DMS79 (cell line): ENCODE measurements around the gene DAB1.

Experiments used
- DNase-seq: peaks from one replicate; lab custom pipeline; 2025; lab: John Stamatoyannopoulos, UW

DAB1 gene

GRCh38 chr1:57218487-57219079, 205.3 kb downstream of the DAB1 start:
- DNase-seq = no peak

- DNase-seq = no peak
Measured at GRCh38 chr1:57217905-57218304, 206.0 kb downstream of the DAB1 start.

- no peak for DNase-seq
Measured at GRCh38 chr1:57214951-57215575, 208.8 kb downstream of the DAB1 start.

GRCh38 chr1:57210881-57211280, 213.0 kb downstream of the DAB1 start:
- DNase-seq = no peak

GRCh38 chr1:57209495-57209894, 214.4 kb downstream of the DAB1 start:
- DNase-seq = no peak

- DNase-seq = no peak
Measured at GRCh38 chr1:57208741-57209302, 215.0 kb downstream of the DAB1 start.

- DNase-seq = no peak
Measured at GRCh38 chr1:57206038-57206437, 217.8 kb downstream of the DAB1 start.

GRCh38 chr1:57204942-57205787, 218.7 kb downstream of the DAB1 start:
- DNase-seq = no peak

GRCh38 chr1:57204091-57204490, 219.8 kb downstream of the DAB1 start:
- DNase-seq = no peak

- DNase-seq = no peak
Measured at GRCh38 chr1:57202241-57202640, 221.6 kb downstream of the DAB1 start.

GRCh38 chr1:57198912-57199311, 224.9 kb downstream of the DAB1 start:
- no peak for DNase-seq

GRCh38 chr1:57195436-57195941, 228.4 kb downstream of the DAB1 start:
- DNase-seq = no peak

GRCh38 chr1:57192222-57192621, 231.6 kb downstream of the DAB1 start:
- DNase-seq = no peak

GRCh38 chr1:57190898-57191297, 233.0 kb downstream of the DAB1 start:
- DNase-seq = no peak

GRCh38 chr1:57188168-57188567, 235.7 kb downstream of the DAB1 start:
- no peak for DNase-seq

- no peak for DNase-seq
Measured at GRCh38 chr1:57186455-57186854, 237.4 kb downstream of the DAB1 start.

- no peak for DNase-seq
Measured at GRCh38 chr1:57179001-57179400, 244.9 kb downstream of the DAB1 start.

GRCh38 chr1:57175506-57175905, 248.4 kb downstream of the DAB1 start:
- no peak for DNase-seq

GRCh38 chr1:57172040-57172439, 251.8 kb downstream of the DAB1 start:
- DNase-seq = no peak

- no peak for DNase-seq
Measured at GRCh38 chr1:57167997-57168396, 255.9 kb downstream of the DAB1 start.

GRCh38 chr1:57165546-57165945, 258.3 kb downstream of the DAB1 start:
- DNase-seq = no peak

- DNase-seq = no peak
Measured at GRCh38 chr1:57164584-57164983, 259.3 kb downstream of the DAB1 start.

GRCh38 chr1:57163789-57164188, 260.1 kb downstream of the DAB1 start:
- DNase-seq = no peak
